CD4-positive, alpha-beta memory T cell (primary cell): ENCODE data around the gene TXNRD3. TPM values are rescaled to one million over a fixed set of nuclear protein-coding genes. Genes with fewer than 3 reads are reported as not detected.
A peak's percentile ranks its signal among the peaks of the same experiment; 100 is the strongest.

ENCODE experiments used
- CTCF ChIA-PET: fragments of 350-600 bp; sonication (Branson Sonifier 250); formaldehyde crosslinking; loops from one replicate; lab custom pipeline; 2021; ENCODE audit warnings: inconsistent platforms; ENCODE audit not compliant: partially characterized antibody; lab: Charles Lee
- POLR2A ChIA-PET: fragments of 350-600 bp; sonication (Branson Sonifier 250); formaldehyde crosslinking; loops from one replicate; lab custom pipeline; 2021; ENCODE audit not compliant: partially characterized antibody; lab: Charles Lee
- DNase-seq, 5 donors: peaks; one replicate each; pipeline versions ENCODE4 v3.0.0 to v3.0.0-alpha.2; 2020 to 2022; ENCODE audit warnings: mixed read lengths in 1 of 5
- H3K27ac ChIP-seq: one replicate; pipeline ENCODE4 v1.7.0; 2013; ENCODE audit warnings: low read depth, low read length
- H3K27me3 ChIP-seq: 2 replicates; pipeline ENCODE4 v1.7.0; 2013; ENCODE audit warnings: mild to moderate bottlenecking, low read length, moderate library complexity; ENCODE audit not compliant: insufficient read depth
- H3K36me3 ChIP-seq: 2 replicates; pipeline ENCODE4 v1.7.0; 2013; ENCODE audit warnings: mild to moderate bottlenecking, low read length, moderate library complexity; ENCODE audit not compliant: insufficient read depth
- H3K4me1 ChIP-seq: 2 replicates; pipeline ENCODE4 v1.7.0; 2013; ENCODE audit warnings: mild to moderate bottlenecking, low read length, moderate library complexity; ENCODE audit not compliant: insufficient read depth
- H3K4me3 ChIP-seq, 2 donors: one replicate each; pipeline ENCODE4 v1.7.0; 2013; ENCODE audit warnings: low read length in 2 of 2, mild to moderate bottlenecking in 1 of 2
- H3K9me3 ChIP-seq, 2 donors: one replicate each; pipeline ENCODE4 v1.7.0; 2013; ENCODE audit warnings: low read length in 2 of 2, control low read depth in 1 of 2; ENCODE audit not compliant: control insufficient read depth in 1 of 2
- H3K27ac Mint-ChIP-seq, 7 donors: one replicate each; pipeline ENCODE4 v1.8.0; 2020 to 2021; ENCODE audit warnings: mixed read lengths in 7 of 7, mild to moderate bottlenecking in 6 of 7, inconsistent platforms in 3 of 7, moderate library complexity in 3 of 7
- H3K27me3 Mint-ChIP-seq, 2 donors: one replicate each; pipeline ENCODE4 v1.8.0; 2020 to 2021; ENCODE audit warnings: mixed read lengths in 2 of 2
- H3K36me3 Mint-ChIP-seq, 2 donors: one replicate each; pipeline ENCODE4 v1.8.0; 2020 to 2021; ENCODE audit warnings: mixed read lengths in 2 of 2, inconsistent platforms in 1 of 2, mild to moderate bottlenecking in 1 of 2
- H3K4me1 Mint-ChIP-seq, 4 donors: one replicate each; pipeline ENCODE4 v1.8.0; 2020 to 2021; ENCODE audit warnings: mixed read lengths in 4 of 4, mild to moderate bottlenecking in 1 of 4
- H3K4me3 Mint-ChIP-seq, 8 donors: one replicate each; pipeline ENCODE4 v1.8.0; 2020 to 2021; ENCODE audit warnings: mixed read lengths in 8 of 8, mild to moderate bottlenecking in 7 of 8, moderate library complexity in 6 of 8, inconsistent platforms in 3 of 8
- H3K9me3 Mint-ChIP-seq, 8 donors: one replicate each; pipeline ENCODE4 v1.8.0; 2020 to 2021; ENCODE audit warnings: mixed read lengths in 8 of 8, mild to moderate bottlenecking in 5 of 8, inconsistent platforms in 3 of 8, moderate library complexity in 1 of 8
- intact Hi-C: fragments of 100-400 bp; cut with micrococcal nuclease; formaldehyde crosslinking; loops from one replicate; pipeline ENCODE4 v1.15.1; 2023
- polyA plus RNA-seq, 2 donors: library from polyadenylated mRNA; unstranded; fragments of 300-500 nt; fragmentation: Illumina TruSeq; gene quantifications; one replicate each; pipeline ENCODE4 v1.2.3, GENCODE V29; 2021
- total RNA-seq, 2 experiments: library from RNA; stranded (reverse); gene quantifications; one replicate each; pipeline ENCODE4 v1.2.3, GENCODE V29; 2021

The TXNRD3 gene
- total and polyA plus RNA-seq, 4 experiments from 2014 or later = 0.77 to 1.0 (median 0.92) TPM

DNA sequence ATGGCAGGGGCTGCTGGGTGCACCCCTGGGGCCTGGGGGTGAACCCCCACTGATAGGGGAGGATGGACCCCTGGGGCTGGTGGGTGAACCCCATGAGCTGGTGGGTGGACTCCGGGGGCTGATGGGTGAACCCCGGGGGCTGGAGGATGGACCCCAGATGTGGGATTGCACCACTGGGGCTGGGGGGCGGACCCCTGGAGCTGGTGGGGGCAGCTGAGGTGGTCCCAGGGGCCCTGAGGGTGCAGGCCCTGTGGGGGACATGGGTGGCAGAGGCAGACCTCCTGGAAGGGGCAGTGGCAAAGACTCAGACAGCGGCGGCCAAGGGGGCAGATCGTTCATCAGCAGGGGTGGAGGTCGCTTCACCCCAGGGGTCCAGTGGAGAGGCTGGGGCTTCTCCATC, 17.4 kb upstream of the TXNRD3 start:
- Mint-ChIP-seq H3K27ac (no peak overlapping the region), H3K4me3 (no peak overlapping the region), H3K4me1 (peaks cover 0 to 2% (median 0%) of the 10 kb centered on the region in 4 donors), H3K27me3 (peaks cover 4 to 17% of the 10 kb centered on the region in 2 donors), H3K9me3 (peaks cover 2 to 23% (median 11%) of the 10 kb centered on the region in 8 donors), H3K36me3 (no peaks in the 10 kb centered on the region)
- ChIA-PET POLR2A (no interaction called here), CTCF (no interaction called here)
- Histone ChIP-seq H3K9me3 (no peaks in the 10 kb centered on the region), H3K4me3 (no peak overlapping the region), H3K4me1 (no peaks in the 10 kb centered on the region), H3K27me3 (no peaks in the 10 kb centered on the region), H3K36me3 (no peaks in the 10 kb centered on the region), H3K27ac (no peak overlapping the region)
- intact Hi-C loops = no loop called here
- DNase-seq = no peak

DNA sequence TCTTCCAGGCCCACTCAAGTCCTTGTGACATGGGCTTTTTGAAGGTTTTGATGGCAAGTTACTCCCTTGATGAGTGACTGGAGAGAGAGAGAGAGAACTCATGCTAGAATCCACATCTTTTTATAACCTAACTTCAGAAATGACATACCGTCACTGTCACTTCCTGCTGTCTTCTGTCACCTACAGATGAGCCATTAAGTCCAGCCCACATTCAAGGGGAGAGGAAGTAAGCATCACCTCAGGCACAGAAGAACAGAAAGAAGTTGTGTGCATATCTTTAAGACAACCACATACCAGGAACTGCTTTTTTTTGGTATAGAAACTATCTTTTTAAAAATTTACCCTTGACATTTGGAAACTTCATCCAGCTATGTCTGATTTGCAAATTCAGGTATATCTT, 16.6 kb upstream of the TXNRD3 start:
- Mint-ChIP-seq H3K36me3 (no peaks in the 10 kb centered on the region), H3K4me1 (peaks cover 0 to 2% (median 0%) of the 10 kb centered on the region in 4 donors), H3K27ac (no peak overlapping the region), H3K9me3 (peaks cover 2 to 23% (median 11%) of the 10 kb centered on the region in 8 donors), H3K4me3 (no peak overlapping the region), H3K27me3 (peaks cover 4 to 11% of the 10 kb centered on the region in 2 donors)
- Histone ChIP-seq H3K9me3 (no peaks in the 10 kb centered on the region), H3K36me3 (no peaks in the 10 kb centered on the region), H3K4me1 (no peaks in the 10 kb centered on the region), H3K27ac (no peak overlapping the region), H3K27me3 (no peaks in the 10 kb centered on the region), H3K4me3 (no peak overlapping the region)
- POLR2A ChIA-PET = no interaction called here
- CTCF ChIA-PET = interaction anchor here (1.7 kb wide), 1 partner anchor 10 kb away, joined by 6 read pairs; no protein-coding TSS in a partner anchor
- peak in 2 of 5 donors; percentile 11 to 18 for DNase-seq
- intact Hi-C loops = no loop called here

DNA sequence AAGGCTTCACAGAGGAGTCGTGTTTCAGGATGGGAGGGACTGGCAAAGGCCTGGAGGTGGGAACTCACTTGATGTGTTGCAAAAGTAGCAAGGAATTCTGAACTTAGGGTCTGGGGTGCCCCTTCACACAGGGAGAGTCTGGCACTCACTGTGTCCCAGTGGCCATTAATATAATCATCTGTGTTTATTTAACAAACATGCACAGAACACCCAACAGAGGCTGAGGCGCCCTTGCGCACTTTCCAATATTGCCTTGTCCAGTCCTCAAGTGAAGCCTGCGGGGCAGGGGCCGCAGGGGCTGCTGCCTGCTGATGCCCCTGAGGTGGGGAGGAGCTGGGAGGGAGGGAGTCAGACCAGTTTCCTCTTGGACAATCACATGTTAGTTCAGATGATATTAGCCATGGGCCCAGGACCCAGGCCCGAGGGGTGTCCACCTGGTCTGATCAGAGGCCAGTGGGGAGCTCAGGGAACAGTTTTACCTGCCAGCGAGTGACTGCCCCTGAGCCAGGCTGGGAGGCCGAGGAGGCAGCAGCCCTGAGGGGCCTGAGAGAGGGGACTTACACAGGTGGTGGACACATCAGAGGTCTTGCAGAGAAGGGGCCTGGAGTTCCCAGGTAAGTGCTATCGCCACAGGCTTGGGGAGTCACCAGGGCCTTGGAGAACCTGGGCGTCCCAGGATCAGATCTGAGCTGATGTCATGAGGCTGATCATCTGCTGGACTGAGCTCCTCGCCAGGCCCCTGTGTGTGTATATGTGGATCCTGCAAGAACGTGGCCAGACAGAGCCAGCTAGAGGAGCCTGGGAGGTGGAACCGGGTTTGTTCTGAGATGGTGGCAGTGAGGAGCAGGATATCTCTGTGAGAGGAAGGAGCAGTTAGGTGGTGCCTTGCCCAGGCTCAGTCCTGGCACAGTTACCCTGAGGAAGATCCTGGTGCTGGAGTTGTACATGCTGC, 13.8 kb upstream of the TXNRD3 start:
- no peaks in the 10 kb centered on the region for H3K36me3 Mint-ChIP-seq
- no peak overlapping the region for H3K27ac Mint-ChIP-seq
- peaks cover 0 to 2% (median 0%) of the 10 kb centered on the region in 4 donors for H3K4me1 Mint-ChIP-seq
- CTCF ChIA-PET = interaction anchor here (3.5 kb wide), 1 partner anchor 11 kb away, joined by 15 read pairs; no protein-coding TSS in a partner anchor
- DNase-seq = no peak
- H3K4me3 Mint-ChIP-seq = no peak overlapping the region
- intact Hi-C loops = no loop called here
- H3K36me3 ChIP-seq = no peaks in the 10 kb centered on the region
- POLR2A ChIA-PET = no interaction called here
- H3K4me1 ChIP-seq = no peaks in the 10 kb centered on the region
- no peak overlapping the region for H3K27ac ChIP-seq
- no peaks in the 10 kb centered on the region for H3K9me3 ChIP-seq
- H3K4me3 ChIP-seq = no peak overlapping the region
- H3K27me3 ChIP-seq = no peaks in the 10 kb centered on the region
- peaks cover 0 to 12% (median 9%) of the 10 kb centered on the region in 8 donors for H3K9me3 Mint-ChIP-seq
- H3K27me3 Mint-ChIP-seq = peaks cover 2 to 10% of the 10 kb centered on the region in 2 donors

DNA sequence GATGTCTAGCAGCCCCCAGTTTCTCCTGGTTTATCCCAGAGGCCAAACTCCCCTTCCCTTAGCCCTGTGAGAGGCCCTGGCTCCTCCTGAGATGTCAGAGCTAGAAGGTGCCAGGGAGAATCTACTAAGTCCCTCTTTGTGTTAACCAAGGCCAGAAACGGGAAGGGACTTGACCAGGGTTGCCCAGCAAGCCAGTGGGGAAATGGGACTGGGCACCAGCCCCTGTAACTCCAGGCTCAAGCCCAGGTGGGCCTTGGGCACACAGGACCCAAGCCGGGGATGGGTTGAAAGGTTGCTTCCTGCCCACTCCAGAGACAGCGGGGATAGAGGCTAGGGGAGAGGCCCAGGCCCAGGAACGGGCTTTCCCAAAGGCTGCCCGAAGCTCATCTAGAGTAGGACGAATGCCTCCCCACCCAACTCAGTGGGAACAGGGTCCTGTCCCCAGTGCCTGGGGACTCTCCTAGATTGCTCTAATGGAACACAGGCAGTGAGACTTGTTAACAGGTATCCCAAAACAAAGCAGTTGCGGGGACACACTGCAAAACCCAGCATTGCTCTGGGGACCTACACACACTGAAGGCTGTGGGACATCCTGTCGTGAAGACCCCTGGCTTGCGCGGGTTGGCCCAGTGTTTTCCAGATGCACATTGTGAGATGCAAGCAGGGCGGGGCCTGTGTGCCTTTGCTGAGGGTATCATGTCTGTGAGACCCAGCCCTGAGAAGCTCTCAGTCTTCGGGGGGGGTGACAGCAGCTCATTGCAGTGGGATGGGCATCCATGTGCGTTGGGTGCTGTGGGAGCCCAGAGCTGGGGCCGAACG, 12.9 kb upstream of the TXNRD3 start:
- no peaks in the 10 kb centered on the region for H3K9me3 ChIP-seq
- Mint-ChIP-seq H3K36me3 (no peaks in the 10 kb centered on the region), H3K27ac (no peak overlapping the region), H3K27me3 (peaks cover 2 to 10% of the 10 kb centered on the region in 2 donors), H3K9me3 (peaks cover 0 to 12% (median 9%) of the 10 kb centered on the region in 8 donors), H3K4me3 (no peak overlapping the region), H3K4me1 (peaks cover 0 to 2% (median 0%) of the 10 kb centered on the region in 4 donors)
- no peaks in the 10 kb centered on the region for H3K4me1 ChIP-seq
- H3K4me3 ChIP-seq = no peak overlapping the region
- intact Hi-C loops = no loop called here
- no peak for DNase-seq
- H3K27ac ChIP-seq = no peak overlapping the region
- ChIA-PET POLR2A (no interaction called here), CTCF (interaction anchor here (3.5 kb wide), 1 partner anchor 12 kb away, joined by 15 read pairs; no protein-coding TSS in a partner anchor)
- H3K36me3 ChIP-seq = no peaks in the 10 kb centered on the region
- no peaks in the 10 kb centered on the region for H3K27me3 ChIP-seq

DNA sequence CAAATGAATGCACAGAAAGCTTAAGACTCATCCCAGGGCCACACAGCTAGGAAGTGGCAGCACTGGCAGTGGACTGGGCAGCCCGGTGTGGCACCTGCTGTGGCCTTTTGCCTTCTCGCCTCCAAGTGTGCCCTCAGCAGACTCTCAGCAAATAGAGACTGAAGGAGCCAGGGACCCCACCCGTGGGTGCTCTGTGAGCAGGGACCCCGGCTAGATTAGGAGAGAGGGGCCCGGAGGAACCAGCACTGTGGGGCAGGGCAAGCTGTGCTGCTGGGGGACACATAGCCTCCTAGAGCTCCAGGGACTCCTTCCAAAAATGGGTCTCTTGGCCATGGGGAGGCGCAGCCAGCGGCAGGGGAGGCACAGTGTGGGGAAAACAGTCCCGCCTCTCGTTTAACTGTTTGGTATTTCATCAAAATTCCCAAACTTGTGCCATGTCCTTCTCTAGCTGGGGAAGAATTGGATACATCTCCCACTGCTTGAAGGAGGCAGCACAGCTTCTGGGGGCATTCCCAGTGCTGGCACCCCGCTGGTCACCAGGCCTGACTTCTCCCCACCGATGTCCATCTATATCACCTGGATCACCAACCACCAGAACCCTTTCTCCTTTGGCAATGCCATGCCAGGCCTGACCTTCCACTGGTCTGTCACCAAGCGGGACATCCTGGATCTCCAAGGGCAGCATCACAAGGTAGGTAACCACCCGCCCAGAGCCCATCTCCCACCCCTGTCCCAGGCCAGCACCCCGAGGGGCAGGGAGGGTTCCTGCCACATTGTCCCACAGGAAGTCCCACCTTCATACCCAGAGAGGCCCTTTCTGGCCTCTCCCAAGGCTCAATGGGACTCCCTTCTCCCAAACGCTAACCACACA, 12.0 kb upstream of the TXNRD3 start:
- Histone ChIP-seq H3K27ac (no peak overlapping the region), H3K9me3 (no peaks in the 10 kb centered on the region), H3K27me3 (no peaks in the 10 kb centered on the region), H3K36me3 (no peaks in the 10 kb centered on the region), H3K4me3 (no peak overlapping the region), H3K4me1 (no peaks in the 10 kb centered on the region)
- ChIA-PET CTCF (interaction anchor here (3.5 kb wide), 1 partner anchor 13 kb away, joined by 15 read pairs; no protein-coding TSS in a partner anchor), POLR2A (no interaction called here)
- Mint-ChIP-seq H3K27me3 (peaks cover 2 to 10% of the 10 kb centered on the region in 2 donors), H3K4me3 (no peak overlapping the region), H3K27ac (peak overlapping the region in 1 of 7 donors; percentile 79), H3K9me3 (peaks cover 0 to 12% (median 9%) of the 10 kb centered on the region in 8 donors), H3K4me1 (peaks cover 0 to 2% (median 0%) of the 10 kb centered on the region in 4 donors), H3K36me3 (no peaks in the 10 kb centered on the region)
- intact Hi-C loops = no loop called here
- no peak for DNase-seq

DNA sequence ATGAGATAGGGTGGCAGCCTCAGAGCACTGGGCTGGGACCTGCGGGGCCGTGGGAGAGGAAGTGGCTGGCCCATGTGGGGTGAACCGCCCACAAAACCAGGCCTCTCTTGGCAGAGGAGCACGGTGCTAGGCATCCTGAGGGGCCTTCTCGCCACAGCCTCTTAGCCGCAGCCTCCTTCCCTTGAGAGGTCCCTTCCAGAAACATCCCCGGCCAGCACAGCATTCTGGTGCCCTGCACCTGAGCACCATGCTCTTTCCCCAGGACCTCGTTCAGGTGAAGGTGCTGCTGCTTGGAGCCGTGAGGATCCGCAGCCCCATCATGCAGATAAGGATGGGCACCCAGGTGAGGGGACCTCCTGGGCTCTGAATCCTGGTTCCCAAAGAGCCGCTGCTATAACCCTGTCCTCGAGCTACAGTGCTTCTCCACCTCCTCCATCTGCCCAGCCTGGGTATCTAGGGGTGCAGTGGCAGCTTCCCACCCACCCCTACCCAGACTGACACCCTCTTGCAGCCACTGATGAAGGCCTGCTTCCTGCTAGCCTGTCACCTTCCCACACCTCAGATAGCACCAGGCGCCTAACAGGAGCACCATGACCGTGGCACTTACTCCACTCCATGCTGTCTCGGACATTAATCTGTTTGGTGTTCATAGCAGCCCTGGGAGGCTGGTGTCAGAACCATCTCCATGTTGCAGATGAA, 11.2 kb upstream of the TXNRD3 start:
- Mint-ChIP-seq H3K27ac (peak overlapping the region in 1 of 7 donors; percentile 79), H3K27me3 (peaks cover 4 to 13% of the 10 kb centered on the region in 2 donors), H3K4me3 (no peak overlapping the region), H3K9me3 (peaks cover 0 to 8% (median 5%) of the 10 kb centered on the region in 8 donors), H3K4me1 (no peaks in the 10 kb centered on the region), H3K36me3 (no peaks in the 10 kb centered on the region)
- H3K27me3 ChIP-seq = no peaks in the 10 kb centered on the region
- no peaks in the 10 kb centered on the region for H3K9me3 ChIP-seq
- no peaks in the 10 kb centered on the region for H3K36me3 ChIP-seq
- CTCF ChIA-PET = interaction anchor here (3.5 kb wide), 1 partner anchor 13 kb away, joined by 15 read pairs; no protein-coding TSS in a partner anchor
- no peaks in the 10 kb centered on the region for H3K4me1 ChIP-seq
- POLR2A ChIA-PET = no interaction called here
- H3K27ac ChIP-seq = no peak overlapping the region
- DNase-seq = no peak
- H3K4me3 ChIP-seq = no peak overlapping the region
- intact Hi-C loops = no loop called here
